HG03039 (cell line): ENCODE measurements around the gene NUDT3.

ENCODE experiments used
- ATAC-seq: cut with Tn5 transposase; IDR thresholded peaks from one replicate; pipeline ENCODE4 v1.9.1; 2021; ENCODE audit warnings: mild to moderate bottlenecking, moderate library complexity; ENCODE audit not compliant: unreplicated experiment

Gene NUDT3

DNA sequence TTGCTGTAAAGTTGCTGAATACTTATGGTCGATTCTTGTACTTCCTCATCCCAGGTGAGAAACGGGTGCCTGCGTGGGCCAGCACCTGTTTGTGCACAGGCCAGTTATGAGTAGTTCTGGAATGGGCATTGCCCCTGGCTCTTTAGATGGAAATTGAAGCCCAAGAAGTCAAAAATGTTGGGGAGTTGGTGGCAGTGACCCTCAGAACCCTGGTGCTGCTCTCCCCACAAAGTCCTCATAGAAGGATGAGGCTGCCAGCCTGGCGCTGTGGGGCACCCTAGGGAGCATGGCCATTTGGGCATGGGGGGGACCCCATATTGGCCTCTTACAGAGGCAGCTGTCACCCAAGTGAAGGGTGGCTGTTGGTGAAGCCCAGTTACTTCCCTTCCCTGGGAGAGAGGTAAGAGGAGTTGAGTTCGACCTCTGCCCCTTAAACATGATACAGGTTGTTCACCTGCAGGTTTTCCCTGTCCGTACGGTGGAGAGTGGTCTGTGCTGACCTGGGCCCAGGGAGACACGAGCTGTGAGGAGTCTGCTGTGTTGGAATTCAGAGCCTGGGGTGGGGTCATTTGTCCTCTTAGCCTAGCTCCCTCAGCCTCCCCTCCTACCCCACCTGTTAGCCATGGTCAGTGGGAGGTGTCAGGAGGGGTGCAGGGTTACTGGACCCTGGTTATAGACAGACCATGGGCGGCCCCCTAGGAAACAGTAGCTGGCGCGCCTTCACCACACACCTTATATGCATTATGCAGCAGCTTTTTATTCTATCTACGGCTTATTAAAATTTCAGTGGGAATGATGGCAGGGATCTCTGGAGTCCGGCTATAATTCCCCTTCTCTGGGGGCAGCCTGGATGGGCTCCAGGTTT lies 150.9 kb downstream of the NUDT3 start:
- ATAC-seq, result no peak

DNA sequence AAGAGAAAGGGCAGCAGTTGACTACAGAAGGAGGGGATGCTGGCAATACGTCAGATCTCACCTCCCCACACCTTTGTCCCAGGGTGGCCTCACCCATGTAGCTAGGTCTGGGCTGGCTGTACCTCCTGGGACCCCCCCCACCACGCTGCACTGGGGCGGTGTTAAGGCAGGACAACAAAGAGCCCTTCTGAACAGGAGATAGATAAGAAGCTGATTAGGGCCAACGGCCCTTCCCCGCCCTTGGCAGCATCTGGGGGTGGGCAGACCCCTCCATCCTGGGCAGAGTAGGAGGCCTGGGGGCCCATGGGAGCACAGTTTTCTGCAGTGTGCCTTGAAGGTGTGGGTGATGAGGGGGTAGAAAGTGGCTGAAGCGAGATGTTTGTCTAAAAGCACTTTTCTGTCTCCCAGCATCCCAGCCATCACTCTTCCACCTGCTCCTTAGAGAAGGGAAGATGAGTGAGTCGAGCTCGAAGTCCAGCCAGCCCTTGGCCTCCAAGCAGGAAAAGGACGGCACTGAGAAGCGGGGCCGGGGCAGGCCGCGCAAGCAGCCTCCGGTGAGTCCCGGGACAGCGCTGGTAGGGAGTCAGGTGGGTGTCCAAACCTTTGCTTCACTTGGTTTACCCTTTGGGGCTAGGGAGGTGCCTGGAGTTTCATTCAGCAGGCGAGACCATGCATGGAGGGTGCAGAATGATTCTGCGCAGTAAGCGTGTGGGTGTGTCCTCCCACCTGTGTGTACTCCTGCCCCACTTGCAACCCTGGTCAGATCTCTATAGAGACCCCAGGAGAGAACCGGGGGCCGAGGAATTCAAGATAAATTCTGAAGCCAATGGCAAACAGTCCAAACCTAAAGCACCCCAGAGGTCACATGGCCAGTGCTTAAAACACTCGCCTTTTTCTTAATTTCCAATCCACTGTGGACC lies 151.9 kb downstream of the NUDT3 start:
- ATAC-seq, result no peak

DNA sequence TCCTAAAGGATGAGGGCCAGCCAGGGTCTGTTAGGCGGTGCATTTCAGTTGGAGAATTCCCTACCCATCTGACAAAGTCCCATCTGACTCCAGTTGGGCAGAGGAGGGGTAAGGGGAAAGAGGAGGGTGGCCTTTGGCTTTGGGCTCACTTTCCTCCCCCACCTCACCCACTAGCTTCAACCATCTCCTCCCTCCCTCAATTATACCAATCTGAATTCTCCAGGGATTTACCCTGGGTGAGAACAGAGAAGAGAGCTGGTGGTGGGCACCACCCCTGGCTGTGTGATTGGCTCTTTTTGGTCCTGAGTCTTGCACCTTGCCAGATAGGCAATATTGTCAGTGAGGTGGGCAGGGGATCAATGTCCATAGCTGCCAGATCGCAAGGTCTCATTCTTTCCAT lies 152.6 kb downstream of the NUDT3 start:
- ATAC-seq, result no peak

DNA sequence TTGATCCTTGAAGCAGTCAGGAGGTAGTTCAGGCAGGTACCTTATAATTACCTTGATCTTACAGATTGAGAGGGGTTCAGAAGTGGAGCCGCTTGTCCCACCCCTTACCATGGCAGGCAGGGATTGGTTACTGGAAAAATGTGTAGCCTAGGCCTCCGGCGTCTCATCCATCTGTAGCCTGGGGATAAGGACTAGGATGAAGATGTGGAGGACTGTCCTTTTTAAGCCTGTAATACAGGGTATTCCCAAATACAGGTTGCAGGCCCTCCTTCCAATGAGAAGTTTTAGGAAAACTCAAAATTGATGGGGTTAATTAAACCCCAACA lies 153.0 kb downstream of the NUDT3 start:
- ATAC-seq, result no peak

DNA sequence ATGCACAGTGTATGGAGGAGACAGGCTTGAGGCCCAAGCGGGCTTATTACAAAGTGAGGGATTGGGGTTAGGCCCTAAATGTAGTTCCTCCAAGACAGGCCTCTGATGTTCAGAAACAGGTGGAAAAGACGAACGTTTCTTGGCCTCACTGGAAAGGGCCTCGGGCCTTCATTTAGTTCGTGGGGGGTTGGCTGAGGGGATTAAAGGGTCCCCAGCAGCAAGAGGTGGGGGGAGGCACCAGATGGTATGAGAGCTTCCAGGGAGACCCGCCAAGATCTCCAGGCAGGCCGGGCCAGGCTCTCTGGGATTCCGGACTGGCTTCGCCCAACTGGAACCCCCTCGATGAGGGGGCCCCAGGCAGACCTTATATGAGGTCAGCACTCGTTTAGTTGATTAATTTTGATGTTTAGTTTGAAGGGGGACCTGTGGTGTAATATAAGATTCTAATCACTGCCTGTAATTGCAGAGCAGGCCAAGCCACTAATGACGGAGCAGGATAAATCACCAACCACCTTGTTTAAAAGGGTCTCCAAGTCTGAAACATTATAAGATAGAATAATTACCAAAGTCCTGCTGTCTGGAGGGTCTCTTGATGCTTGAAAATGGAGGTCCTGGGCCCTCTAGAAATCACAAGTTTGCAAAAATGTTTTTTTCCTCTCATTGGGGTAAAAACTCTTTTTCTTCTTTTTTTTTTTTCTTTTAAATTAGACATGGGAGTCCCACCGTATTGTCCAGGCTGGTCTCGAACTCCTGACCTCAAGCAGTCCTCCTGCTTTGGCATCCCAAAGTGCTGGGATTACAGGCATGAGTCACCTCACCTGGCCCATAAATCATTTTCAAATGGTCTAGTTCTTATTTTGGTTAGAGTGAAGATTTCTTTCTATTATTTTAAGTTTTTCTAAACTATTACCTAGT lies 153.6 kb downstream of the NUDT3 start:
- no peak for ATAC-seq

GRCh38 chr6:34237722-34238584 lies 154.5 kb downstream of the NUDT3 start:
- peak; percentile 2 for ATAC-seq

- ATAC-seq, result peak; percentile 3
Observed at GRCh38 chr6:34237316-34237721, 155.2 kb downstream of the NUDT3 start.

DNA sequence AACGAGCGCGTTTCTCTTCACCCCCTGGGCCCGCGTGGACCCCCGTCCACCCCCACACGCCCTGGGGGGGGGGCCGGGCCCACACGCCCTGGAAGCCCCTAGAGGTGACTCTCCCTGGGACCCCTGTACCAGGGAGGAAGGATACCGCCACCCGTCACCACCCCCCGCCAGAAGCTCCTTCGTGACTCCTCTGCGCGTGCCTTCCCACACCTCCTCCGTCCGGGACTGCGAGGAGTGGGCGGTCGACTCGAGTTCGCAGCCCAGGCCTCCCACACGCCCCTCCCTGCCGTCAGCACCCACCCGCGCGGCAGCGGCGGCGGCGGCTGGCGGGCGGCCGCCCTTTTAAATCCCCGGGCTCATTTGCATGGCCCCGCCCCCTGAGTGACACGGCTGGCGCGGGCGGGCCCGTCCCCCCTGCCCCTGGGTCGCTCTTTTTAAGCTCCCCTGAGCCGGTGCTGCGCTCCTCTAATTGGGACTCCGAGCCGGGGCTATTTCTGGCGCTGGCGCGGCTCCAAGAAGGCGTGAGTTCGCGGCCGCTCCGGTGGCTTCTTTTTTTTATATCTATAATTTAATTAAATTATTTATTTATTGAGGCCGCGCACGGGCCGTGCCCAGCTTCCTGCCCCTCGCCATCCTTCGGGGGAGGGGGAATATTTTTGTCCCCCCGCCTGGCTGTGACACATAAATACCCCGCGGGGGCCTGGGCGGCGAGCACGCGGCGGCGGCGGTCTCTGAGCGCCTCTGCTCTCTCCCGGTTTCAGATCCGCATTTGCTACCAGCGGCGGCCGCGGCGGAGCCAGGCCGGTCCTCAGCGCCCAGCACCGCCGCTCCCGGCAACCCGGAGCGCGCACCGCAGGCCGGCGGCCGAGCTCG lies 155.8 kb downstream of the NUDT3 start, which contains the start of gene HMGA1:
HMGA1 (plus strand) TSS at position 431 of the 873 bp plus-strand sequence. CDS start 3,908 bp downstream, outside the sequence.
- peak; percentile 45 for ATAC-seq

DNA sequence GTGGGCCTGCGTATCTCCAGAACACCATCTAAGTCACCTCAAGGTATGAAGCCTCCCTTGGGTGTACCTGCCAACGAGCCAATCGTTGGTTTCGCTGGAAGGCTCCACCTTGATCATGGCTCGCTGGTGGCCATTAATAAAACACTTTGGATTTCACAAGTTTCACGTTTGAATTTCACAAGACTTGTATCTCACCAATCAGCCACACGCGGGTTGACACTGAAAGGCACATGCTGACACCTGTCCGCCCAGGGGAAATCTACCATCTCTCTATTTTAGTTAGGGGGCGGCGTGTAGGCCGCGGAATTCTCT lies 156.4 kb downstream of the NUDT3 start:
- ATAC-seq, result no peak

- ATAC-seq, result no peak
Observed at GRCh38 chr6:34235307-34236130, 156.9 kb downstream of the NUDT3 start.

GRCh38 chr6:34234667-34235306 lies 157.7 kb downstream of the NUDT3 start:
- no peak for ATAC-seq

DNA sequence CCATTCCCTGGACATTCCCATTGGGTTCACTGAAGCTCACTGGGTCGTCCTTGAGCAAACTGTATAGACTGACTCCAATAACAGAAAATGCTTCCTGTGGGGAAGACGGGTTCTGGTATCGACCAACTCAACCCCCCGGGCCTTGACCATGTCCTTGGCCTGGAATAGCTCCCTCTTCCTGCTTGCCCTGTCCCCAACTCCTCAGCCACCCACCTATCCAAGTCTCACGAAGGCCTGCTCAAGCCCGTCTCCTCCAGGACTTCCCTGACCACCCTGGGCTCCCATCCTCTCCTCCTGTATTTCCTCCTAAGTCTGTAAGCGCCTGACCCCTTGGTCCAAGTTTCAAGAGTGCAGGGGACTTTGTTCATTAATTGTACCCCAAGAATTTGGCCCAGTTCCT lies 158.6 kb downstream of the NUDT3 start:
- no peak for ATAC-seq

DNA sequence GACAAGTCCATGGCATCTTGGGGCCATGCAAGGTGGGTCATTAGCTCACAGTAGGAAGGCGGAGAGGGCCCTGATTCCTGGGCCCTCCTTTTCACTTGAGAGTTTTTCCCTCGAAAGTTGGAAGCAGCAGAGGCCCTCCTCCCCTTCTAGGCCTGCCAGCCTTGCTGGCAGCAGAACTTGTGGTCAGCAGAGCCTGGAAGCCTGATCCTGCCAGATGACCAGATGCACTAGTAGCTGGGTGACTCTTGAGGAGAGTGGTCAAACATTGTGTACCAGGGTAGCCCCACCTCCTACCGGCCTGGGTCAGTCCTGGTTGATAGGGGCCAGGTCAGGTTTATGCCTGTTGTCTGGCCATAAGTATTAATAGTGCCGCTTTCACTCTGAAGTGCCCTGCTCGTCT lies 159.6 kb downstream of the NUDT3 start:
- ATAC-seq, result no peak

DNA sequence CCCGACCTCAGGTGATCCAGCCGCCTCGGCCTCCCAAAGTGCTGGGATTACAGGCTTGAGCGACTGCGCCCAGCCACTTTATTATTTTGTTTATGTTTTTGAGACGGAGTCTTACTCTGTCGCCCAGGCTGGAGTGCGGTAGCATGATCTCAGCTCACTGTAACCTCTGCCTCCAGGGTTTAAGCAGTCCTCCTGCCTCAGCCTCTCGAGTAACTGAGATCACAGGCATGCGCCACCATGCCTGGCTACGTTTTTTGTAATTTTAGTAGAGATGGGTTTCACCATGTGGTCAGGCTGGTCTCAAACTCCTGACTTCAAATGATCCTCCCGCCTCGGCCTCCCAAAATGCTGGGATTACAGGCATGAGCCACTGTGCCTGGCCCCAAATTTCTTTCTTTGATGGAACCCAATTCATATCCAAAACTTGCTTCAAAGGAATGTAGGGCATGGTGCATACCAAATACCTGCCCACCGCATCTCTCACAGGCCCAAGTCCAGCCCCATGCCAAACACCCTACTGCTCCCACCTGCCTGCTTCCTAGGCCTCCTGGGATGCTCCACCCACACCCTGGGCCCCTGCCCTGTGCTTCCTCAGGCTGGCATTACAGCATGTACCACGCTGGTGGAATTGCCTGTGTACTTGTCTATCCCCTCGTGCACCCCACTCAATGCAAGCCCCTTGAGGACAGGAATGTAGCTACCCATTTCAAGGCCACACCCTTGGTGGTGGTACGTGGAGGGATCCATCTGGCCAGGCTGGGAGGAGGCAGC lies 160.7 kb downstream of the NUDT3 start:
- no peak for ATAC-seq

- ATAC-seq, result no peak
Observed at GRCh38 chr6:34230653-34231371, 161.7 kb downstream of the NUDT3 start.

GRCh38 chr6:34229877-34230276 lies 162.6 kb downstream of the NUDT3 start:
- no peak for ATAC-seq
